Iris pigment epithelial cell (primary cell): ENCODE data around the gene UACA.
"Not testable (repeated sequence)": the region's sequence is repeated elsewhere in the genome, so short reads cannot be mapped to it uniquely, and the experiment has no call there.

Experiments
- DNase-seq: peaks from one replicate; pipeline ENCODE4 v3.0.0-alpha.2; 2011; ENCODE audit warnings: low read depth

The UACA gene

DNA sequence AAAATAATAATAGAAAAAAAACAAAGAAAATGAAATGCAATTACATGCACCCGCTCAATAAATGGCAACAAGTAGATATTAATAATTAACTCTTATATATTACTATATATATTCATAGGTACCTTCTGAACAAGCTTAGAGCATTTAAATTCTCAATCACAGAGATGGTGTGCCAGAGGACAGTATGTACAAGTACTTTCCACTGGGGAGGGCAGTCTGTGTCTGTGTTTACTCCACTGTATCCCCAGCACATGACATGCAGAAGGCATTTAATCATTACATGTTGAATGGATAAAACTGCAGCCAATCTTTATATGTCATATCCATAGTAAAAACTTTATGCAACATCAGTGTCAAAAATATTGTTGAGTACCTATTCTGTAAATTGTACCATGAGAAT lies 97.8 kb downstream of the UACA start:
- DNase-seq: no peak

DNA sequence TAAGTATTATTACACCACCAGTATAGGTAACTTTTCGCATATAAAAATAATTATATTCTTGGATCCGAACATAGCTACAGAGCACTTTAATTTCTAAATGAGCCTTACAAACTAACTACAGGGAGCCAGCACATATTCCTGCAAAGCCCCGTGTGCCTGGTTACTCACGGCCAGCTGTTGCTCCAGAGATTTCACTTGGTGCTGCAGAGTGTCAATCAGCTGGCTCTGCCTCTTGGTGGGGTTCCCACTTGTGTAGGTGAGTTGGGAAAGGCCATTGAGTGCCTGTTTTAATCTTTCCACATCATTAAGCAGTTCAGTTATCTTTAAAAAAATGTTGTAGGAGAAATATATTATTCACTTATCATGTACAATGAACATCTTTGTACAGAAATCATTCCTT lies 98.9 kb downstream of the UACA start:
- no peak for DNase-seq

DNA sequence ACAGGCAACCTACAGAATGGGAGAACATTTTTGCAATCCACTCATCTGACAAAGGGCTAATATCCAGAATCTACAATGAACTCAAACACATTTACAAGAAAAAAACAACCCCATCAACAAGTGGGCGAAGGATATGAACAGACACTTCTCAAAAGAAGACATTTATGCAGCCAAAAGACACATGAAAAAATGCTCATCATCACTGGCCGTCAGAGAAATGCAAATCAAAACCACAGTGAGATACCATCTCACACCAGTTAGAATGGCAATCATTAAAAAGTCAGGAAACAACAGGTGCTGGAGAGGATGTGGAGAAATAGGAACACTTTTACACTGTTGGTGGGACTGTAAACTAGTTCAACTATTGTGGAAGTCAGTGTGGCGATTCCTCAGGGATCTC lies 100.3 kb downstream of the UACA start:
- not testable (repeated sequence) for DNase-seq

DNA sequence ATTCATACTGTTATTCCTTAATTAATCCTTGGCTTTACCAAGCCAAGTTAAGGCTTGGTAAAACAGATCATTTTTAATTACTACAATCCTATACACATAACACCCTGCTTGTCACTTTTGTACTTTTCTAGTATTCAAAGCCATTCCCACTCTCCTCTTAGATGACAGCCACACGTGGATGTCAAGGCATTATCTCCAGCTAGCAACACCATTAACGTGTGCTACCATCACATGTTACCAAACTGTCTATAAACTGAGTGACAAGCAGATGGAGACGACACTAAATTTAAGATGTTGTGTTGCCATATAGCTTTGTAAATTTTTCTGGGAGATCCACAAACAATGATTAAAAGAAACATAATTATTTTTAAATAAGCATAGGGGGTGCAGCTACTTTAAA lies 103.7 kb downstream of the UACA start:
- no peak for DNase-seq

DNA sequence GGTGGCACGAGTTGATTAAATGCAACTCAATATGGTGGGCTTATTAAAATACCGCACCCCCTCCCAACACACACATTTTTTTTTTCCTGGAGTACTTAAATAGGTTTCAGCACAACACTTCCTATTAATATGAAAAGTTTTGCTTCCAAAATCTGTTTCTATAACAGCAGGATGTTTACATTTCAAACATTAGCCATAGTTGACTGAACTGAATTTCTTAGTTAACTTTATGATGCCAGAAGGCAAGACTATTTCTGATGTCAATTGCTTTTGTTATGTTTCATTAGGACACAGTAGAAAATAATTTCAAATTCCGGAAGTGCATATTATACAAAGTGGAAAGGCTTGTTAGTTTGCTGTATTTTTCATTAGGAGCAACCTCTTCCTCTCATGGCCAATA lies 104.7 kb downstream of the UACA start:
- no peak for DNase-seq

DNA sequence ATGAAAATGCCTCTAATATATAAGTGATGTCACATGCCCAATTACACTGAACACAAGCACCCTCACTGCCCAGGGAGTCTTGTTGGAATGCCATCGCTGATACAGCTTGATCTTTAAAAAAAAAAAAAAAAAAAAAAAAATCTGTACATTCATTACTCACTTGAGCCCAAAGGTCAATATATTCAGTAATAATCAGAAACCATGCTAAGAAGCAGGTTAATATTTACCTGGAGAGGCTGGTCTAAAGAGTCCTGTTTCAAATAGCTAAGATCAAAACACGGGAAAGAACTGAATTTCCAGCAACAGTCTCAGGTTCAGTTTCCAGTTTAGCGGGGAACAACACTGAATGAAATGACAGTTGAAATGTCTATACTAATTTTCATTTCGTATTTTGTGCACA lies 109.9 kb downstream of the UACA start:
- DNase-seq: no peak

DNA sequence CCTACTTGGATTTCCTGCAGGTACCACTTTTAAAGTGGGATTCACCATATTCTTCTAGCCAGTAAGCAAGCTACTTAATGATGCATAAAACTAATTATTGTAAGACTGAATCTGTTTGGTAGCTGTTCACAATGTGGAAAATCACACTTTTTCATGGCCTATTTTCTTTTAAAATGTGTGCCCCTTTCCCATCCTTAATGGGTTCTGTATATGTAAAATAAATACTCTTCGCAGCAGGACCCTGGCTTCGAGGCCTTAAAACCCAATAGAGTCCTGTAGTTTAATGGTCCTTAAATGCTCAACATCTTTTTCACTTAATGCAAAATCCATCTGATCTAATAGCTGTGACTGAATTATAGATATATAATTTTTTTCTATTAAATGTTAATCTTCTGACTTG lies 111.0 kb downstream of the UACA start:
- no peak for DNase-seq

DNA sequence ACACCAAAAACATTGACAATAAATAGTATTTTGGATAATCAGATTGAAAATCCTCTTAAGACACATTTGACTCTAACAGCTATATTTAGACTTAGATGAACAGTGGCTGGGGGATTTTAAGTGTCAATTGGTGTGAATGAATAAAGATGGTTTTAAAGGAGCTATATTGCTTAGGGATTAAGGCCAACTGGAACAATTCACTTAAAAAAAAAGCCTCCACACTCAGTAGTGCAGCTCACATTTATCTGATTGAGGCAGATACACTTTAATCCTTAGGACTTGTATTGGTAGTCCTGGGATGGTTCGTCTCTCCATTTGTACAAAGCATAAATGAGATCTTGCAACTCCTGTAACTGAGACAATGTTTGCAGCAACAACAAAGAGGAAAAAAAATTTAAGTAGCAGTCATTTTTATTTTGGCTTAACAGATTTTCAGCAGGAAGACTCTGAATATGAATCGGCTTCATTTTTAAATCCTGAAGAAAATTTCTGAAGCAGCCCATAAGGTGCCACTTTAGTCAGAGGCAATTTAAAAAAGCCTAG lies 112.0 kb downstream of the UACA start:
- no peak for DNase-seq

DNA sequence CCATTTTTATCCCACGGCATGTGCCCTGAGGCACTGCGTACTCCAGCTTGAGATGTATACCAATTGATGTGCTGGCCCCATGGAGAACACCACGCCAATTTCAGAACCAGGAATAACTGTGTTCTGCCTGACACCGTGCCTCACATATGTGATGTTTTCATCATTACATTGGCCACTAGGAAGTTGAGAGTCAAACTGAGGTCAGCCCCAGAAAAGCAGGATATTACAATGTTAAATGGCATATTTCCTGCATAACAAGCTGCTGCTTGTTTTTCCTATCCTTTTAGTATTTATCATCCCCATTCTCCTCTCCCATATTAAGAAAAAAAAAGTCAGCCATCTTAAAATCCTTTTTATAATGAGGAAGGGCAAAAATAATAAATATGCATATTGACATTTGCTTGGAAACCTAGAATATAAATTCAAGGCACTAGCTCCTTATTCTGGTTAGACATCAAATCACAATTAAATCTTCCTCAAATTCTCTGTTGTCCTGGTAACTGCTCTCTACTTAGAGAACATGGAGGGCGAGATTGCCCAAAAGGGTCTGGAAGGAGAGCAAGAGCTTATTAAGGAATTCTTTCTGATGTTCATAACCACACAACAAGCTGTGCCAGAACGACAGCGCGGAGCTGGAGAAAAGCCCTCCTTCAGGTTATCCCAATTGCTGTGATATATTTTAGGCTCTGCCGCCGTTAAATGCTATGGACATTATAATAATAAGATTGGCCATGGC lies 112.6 kb downstream of the UACA start:
- DNase-seq: no peak

DNA sequence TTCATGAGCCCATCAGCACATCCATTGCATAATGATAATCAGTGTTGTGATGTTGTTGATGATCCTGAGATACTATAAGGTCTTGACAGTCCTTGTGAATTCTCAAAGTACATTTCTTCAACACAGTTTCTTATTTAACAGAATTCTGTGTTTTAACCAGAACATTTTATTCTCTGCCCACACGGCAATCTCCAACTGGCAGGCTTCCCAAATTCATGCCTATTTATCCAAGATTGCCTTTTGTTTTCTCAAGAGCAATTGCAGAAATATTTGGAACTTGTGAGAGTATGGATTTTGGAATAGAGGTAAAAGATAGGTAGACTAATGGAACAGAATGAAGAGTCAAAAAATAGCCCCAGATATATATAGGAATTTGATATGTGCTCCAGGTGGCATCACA lies 116.0 kb downstream of the UACA start:
- no peak for DNase-seq

DNA sequence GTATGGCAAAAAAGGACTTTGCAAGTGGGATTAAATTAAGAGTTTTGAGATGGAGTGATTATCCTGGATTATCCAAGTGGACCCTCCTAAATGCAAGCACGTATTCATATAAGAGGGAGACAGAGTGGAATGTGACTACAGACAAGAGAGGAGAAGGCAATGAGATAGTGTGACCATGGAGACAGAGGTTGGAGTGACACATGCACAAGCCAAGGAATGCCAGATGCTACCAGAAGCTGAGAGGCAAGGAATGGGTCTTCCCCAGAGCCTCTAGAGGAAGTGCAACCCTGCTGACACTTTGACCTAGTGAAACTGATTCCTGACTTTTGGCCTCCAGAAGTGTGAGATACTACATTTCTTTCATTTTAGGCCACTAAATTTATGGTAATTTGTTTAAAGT lies 117.2 kb downstream of the UACA start:
- no peak for DNase-seq

DNA sequence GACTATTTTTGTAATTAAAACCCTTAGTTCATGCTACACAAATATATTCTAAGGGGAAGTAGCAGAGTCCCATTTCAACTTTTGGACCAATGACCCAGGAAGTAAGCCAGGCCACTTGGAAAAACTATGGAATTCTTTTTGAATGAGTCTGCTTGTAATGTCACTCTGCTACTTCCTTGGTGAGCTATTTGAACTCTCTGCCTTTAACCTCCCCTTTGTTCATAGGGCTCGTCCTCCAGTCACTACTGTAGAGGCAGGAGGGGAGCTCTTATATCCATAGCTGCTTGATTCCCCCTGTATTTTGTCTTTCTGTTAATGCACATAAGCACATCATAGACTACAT lies 119.6 kb downstream of the UACA start:
- DNase-seq: no peak

DNA sequence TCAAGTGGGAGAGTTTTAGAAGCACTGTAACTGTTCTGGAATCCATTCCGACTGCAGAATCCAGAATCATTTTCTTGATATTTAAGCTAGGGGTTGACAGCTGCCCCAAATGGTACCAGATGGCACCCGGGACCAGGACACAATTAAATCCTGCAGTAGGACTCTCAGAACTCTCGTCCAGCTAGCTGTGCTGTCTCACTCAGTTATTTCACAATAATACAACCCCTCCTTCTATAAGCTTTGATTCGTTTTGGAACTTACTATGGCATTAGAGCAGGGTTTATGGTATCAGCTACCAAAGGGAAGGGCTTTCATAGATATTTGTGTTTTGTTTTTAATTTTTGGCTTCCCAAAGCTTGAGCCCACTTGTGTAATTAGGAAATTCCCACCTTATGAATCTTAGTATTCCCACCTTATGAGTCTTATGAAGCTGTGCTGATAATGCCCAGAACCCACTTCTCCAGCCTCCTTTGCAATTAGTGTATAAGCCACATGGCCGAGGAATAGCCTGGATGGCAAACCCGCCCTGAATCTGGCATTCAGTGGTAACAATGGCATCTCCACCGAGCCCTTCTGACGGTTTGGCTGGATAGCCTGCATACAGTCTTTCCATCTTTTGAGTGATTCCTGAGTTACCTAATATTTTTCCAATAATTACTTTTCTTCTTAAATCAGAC lies 120.1 kb downstream of the UACA start:
- no peak for DNase-seq

DNA sequence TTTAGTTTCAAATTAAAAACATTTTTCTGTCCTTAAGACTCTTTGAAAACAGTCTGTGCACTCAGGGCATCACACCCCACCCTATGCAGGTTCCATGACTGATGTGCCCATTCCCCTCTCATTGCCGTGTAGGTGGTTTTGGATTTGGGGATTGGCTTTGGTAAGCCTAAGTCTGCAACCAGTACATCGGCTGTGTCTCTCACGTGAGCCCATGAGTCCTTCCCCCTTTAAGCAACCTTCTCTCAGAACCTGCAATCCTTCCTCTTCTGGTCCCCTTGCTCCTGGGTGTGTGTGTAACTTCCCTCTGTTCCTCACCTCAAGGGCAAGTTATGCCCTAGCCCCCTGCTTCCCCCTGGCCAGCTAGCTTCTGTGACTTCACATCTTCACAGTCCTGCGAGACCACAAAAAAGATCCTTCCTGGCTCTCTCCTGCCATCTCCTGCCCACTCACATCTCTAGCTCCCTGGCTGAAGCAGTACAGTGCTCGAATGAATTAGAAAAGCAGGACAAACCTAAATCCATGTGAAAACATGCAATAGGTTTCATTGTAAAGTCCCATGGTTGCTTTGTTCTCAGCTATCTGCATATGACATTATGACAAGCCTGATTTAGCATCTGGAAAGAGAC lies 126.7 kb downstream of the UACA start:
- DNase-seq: no peak

DNA sequence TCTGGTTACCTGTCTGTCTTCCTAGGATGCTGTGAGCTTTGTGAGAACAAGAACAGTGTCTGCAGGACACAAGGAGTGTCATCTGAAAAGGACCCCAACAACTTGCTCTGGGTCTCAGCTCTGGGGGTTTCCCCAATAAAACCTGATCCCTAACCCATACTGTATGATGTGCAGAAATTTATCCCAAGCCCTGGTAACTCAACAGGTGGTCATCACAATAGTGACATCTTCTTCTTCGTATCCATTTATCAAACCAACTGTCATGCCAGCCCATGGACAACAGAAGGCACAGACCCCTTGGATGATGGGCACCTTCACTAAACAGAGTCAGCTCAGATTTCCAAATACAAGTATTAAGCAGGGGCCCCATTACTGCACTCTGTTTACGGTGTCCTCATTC lies 127.5 kb downstream of the UACA start:
- DNase-seq: no peak

DNA sequence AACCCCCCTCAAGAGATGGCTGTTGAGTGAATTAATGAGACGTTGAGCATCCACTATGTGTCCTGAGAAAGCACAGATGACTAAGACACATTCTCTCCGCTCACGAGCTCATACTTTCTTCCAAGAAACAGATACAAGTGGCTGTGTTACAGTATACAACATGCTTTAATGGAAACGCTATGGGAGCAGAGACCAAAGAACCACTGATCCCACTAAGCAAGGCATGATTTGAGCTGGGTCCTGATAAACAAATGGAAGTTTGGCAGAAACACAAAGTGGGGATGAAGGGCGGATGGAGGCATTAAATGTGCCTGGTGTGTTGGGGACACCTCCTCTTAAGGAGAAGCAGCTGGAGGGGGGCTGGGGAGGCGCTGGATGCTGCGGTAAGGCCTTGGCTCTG lies 129.4 kb downstream of the UACA start:
- DNase-seq: no peak

DNA sequence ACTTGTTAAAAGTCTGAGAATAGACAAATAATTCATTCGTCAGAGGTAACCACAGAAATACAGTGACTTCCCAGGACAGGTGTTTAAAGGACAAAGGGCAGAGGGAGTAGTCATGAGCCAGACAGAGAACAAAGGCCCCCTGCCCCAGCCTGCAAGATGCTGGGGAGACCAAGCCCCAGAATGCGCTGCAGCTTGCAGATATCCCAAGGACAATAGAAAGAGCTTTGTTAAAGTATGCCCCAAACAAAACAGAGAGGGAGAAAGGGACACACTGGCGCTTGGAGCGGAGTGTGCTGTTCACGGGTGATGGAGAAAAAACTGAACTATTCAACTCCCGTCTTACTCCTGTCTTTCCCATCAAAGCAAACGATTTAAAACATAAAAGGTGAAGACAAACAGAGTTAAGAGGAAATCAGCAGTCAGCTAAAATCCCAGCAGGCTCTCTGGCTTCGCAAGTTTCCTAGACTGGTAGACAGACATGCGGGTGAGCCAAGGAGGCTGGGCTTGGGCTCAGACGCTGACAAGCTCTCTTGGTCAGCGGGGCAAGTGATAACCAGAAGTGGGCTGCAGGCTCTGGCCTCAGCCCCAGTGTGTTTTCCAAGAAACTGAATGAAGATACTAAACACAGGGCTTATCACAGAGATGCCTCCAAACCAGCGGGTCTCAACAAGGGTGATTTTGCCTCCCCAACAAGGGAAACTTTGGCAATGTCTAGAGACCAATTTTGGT lies 130.1 kb downstream of the UACA start:
- DNase-seq: no peak

DNA sequence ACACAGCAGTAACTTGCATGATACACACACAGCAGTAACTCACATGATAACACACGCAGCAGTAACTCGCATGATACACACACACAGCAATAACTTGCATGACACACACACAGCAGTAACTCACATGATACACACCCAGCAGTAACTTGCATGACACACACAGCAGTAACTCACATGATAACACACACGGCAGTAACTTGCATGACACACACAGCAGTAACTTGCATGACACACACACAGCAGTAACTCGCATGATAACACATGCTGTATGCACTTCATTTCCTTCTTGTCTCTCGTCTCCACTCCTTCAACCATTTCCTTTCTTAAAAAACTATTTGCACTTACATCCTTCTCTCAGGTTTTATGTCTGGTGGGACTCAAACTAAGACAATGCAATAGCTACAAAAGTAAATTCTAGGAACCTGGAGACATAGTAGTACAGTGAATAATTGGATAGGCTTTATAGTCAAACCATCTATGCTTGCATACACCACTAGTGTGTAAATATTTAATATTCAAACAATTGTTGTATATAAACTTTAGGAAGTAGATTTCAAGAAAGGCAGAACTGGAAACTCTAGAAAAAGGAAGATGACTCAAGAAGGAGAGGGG lies 130.8 kb downstream of the UACA start:
- no peak for DNase-seq

DNA sequence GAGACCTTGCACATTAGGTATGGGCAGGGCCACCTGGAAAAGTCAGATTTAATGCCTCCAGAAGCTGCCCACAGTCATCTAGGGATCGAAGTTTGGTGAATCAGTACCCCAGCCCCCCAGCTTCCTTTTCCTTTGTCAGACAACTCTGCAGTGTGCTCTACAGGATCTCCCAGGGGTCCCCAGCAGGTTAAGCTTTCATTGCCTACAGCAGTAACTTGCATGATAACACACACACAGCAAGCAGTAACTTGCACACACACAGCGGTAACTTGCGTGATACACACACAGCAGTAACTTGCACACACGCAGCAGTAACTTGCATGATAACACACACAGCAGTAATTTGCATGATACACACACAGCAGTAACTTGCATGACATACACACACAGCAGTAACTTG lies 131.3 kb downstream of the UACA start:
- DNase-seq: no peak

DNA sequence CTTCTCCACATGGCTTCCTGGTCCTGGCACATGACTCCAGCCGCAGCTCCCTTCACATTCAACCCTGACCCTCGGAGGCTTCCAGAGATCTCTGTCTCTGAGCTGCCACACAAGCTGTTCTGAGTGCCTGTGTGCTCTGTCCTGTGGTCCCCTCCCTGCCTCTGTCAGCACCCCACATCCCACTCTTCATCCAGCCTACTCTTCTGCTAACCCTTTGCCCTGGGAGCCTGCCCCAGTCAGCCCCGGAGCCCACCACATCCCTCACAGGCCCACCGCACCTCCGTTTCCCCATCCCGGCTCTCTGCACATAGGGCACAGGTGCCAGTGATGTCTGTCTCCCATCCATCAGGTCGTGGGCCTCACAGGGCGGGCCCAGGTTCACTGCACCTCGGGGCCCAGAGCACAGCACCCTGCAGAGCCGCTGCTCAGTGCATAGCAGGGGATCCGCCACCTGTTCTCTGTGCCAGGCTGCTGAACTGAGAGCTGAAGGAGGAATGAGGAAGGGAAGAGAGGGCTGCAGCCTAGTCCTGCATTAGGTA lies 133.6 kb downstream of the UACA start:
- no peak for DNase-seq

DNA sequence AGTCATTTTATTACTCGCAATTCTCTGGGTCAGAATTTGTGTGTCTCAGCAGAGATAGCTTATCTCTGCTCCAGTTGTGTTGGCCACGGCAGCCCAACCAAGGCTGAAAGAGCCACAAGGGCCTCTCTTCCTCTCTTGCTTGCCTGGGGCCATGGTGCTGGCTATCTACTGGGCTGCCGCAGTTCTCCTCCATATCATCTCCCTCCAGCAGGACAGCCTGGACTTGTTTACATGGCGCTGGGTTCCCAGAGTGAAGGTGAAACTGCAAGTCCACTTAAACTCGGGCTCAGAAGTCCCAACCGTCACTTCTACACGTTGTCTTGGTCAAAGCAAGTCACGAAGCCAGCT lies 134.8 kb downstream of the UACA start:
- DNase-seq: no peak
